A673 (cell line): ENCODE results near the gene RIC8A.
"Not testable (repeated sequence)": the region's sequence is repeated elsewhere in the genome, so short reads cannot be mapped to it uniquely, and the experiment has no call there.

ENCODE experiments used
- EZH2 ChIP-seq: fragments of 200-600 bp; sonication (generic); IDR thresholded peaks from 2 replicates; pipeline ENCODE4 v1.6.1; 2017; ENCODE audit warnings: borderline replicate concordance, low read depth, mild to moderate bottlenecking, mixed read lengths, antibody characterized with exemption, low read length; ENCODE audit not compliant: poor library complexity, severe bottlenecking
- TF ChIP-seq, protein P1 (sequence below): fragments of 300-800, 200-600 bp; sonication (generic); conservative IDR thresholded peaks from 2 replicates; pipeline ENCODE4 v1.5.1; 2017; ENCODE audit warnings: low read depth, mild to moderate bottlenecking, antibody characterized with exemption, low read length, moderate library complexity, mixed read lengths

DNA sequence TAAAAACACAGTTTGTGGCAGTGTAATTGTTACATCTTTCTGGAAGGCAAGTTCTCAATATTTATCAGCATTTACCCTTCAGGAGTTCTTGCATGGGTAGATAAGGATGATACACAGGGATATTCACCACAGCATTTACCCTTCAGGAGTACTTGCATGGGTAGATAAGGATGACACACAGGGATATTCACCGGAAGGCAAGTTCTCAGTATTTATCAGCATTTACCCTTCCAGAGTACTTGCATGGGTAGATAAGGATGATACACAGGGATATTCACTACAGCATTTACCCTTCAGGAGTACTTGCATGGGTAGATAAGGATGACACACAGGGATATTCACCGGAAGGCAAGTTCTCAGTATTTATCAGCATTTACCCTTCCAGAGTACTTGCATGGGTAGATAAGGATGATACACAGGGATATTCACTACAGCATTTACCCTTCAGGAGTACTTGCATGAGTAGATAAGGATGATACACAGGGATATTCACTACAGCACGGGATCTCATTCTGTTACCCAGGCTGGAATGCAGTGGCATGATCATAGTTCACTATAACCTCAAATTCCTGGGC, 13.2 kb downstream of the RIC8A start:
- TF ChIP-seq, protein P1, sequence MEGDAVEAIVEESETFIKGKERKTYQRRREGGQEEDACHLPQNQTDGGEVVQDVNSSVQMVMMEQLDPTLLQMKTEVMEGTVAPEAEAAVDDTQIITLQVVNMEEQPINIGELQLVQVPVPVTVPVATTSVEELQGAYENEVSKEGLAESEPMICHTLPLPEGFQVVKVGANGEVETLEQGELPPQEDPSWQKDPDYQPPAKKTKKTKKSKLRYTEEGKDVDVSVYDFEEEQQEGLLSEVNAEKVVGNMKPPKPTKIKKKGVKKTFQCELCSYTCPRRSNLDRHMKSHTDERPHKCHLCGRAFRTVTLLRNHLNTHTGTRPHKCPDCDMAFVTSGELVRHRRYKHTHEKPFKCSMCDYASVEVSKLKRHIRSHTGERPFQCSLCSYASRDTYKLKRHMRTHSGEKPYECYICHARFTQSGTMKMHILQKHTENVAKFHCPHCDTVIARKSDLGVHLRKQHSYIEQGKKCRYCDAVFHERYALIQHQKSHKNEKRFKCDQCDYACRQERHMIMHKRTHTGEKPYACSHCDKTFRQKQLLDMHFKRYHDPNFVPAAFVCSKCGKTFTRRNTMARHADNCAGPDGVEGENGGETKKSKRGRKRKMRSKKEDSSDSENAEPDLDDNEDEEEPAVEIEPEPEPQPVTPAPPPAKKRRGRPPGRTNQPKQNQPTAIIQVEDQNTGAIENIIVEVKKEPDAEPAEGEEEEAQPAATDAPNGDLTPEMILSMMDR: not testable (repeated sequence)
- TF ChIP-seq EZH2: not testable (repeated sequence)
